Hepatocyte (in vitro differentiated cells): Measurements from ENCODE around the gene PIBF1. TPM values are rescaled to one million over a fixed set of nuclear protein-coding genes. Genes with fewer than 3 reads are reported as not detected.
A peak's percentile ranks its signal among the peaks of the same experiment; 100 is the strongest.

Source experiments
- DNase-seq: peaks from one replicate; pipeline ENCODE4 v3.0.0-alpha.2; 2016; ENCODE audit warnings: low spot score
- H2AFZ ChIP-seq: fragments of 200-600 bp; sonication (generic); 2 replicates; pipeline ENCODE4 v1.6.0; 2016; ENCODE audit warnings: antibody characterized with exemption, mild to moderate bottlenecking
- H3K27ac ChIP-seq: fragments of 200-600 bp; sonication (generic); 2 replicates; pipeline ENCODE4 v1.5.1; 2016; ENCODE audit warnings: mild to moderate bottlenecking
- H3K27me3 ChIP-seq: fragments of 200-600 bp; sonication (generic); 2 replicates; pipeline ENCODE4 v1.6.1; 2016
- H3K36me3 ChIP-seq: fragments of 200-600 bp; sonication (generic); replicated peaks from 2 replicates; pipeline ENCODE4 v1.5.1; 2016; ENCODE audit warnings: low read depth; ENCODE audit not compliant: insufficient read depth
- H3K4me1 ChIP-seq: fragments of 200-600 bp; sonication (generic); 2 replicates; pipeline ENCODE4 v1.5.1; 2016; ENCODE audit warnings: mild to moderate bottlenecking, moderate library complexity; ENCODE audit not compliant: insufficient read depth
- H3K4me2 ChIP-seq: fragments of 200-600 bp; sonication (generic); 2 replicates; pipeline ENCODE4 v1.6.0; 2016
- H3K4me3 ChIP-seq: fragments of 200-600 bp; sonication (generic); 2 replicates; pipeline ENCODE4 v1.5.1; 2016; ENCODE audit warnings: mild to moderate bottlenecking
- H3K79me2 ChIP-seq: fragments of 200-600 bp; sonication (generic); 2 replicates; pipeline ENCODE4 v1.6.0; 2017; ENCODE audit warnings: mild to moderate bottlenecking
- H3K9me2 ChIP-seq: fragments of 200-600 bp; sonication (generic); replicated peaks from 2 replicates; pipeline ENCODE4 v1.6.0; 2017; ENCODE audit warnings: mild to moderate bottlenecking; ENCODE audit not compliant: insufficient read depth
- H3K9me3 ChIP-seq: fragments of 200-600 bp; sonication (generic); 2 replicates; pipeline ENCODE4 v1.5.1; 2016; ENCODE audit warnings: low read depth, mild to moderate bottlenecking
- H4K20me1 ChIP-seq: fragments of 200-600 bp; sonication (generic); 2 replicates; pipeline ENCODE4 v1.6.0; 2016; ENCODE audit warnings: mild to moderate bottlenecking; ENCODE audit not compliant: insufficient read depth, poor library complexity, severe bottlenecking
- CTCF ChIP-seq: fragments of 200-600 bp; sonication (generic); IDR thresholded peaks from 2 replicates; pipeline ENCODE4 v1.5.1; 2016; ENCODE audit warnings: antibody characterized with exemption, mild to moderate bottlenecking; ENCODE audit not compliant: poor library complexity
- EZH2 ChIP-seq: fragments of 200-600 bp; sonication (generic); IDR thresholded peaks from 2 replicates; pipeline ENCODE4 v1.6.1; 2016; ENCODE audit warnings: antibody characterized with exemption, mild to moderate bottlenecking, borderline replicate concordance
- EZH2phosphoT487 ChIP-seq: fragments of 200-600 bp; sonication (generic); IDR thresholded peaks from one replicate; pipeline ENCODE4 v1.6.1; 2018; ENCODE audit warnings: antibody characterized with exemption, mild to moderate bottlenecking, low read depth, moderate library complexity; ENCODE audit not compliant: unreplicated experiment, severe bottlenecking
- WGBS: methylation state at CpG from one replicate; pipeline ENCODE4 v1.1.6; 2016; ENCODE audit warnings: low lambda C conversion rate; ENCODE audit errors: missing lambda C conversion rate; 5-methylcytosine and 5-hydroxymethylcytosine counted together
- polyA plus RNA-seq: library from polyadenylated mRNA; unstranded; fragments of >200 nt; fragmentation: Nextera tagmentation; extraction: Ambion mirVana; gene quantifications from 2 replicates; pipeline ENCODE4 v1.2.1, GENCODE V29; 2016
- total RNA-seq: library from RNA; depleted of rRNA; stranded (reverse); fragments of >200 nt; gene quantifications from 2 replicates; pipeline ENCODE4 v1.2.3, GENCODE V29; 2014

Gene PIBF1
- total and polyA plus RNA-seq, 2 experiments from 2014 or later: 13.1 to 24.5 TPM

DNA sequence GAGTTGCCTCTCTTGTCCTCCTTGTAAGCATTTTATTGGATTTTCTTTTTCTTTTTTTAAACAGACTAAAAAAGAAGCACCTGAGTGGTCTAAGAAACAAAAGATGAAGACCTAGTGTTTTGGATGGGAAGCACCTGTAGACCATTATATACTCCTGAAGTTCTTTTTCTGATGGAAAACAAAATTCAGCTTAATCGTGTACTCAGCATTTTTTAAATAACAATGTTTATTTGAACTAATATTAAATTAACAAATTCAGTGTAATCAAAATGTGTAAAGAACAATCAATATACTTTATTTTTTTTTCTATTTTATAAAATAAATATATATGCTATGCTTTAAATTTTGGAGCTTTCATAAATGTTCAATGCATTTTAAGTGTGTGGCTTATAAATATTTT lies 233.9 kb downstream of the PIBF1 start:
- 90% methylated on average over 1 of the region's 1 CpG for WGBS
- no peak for DNase-seq
- Histone ChIP-seq H4K20me1 (no peaks in the 10 kb centered on the region), H3K9me3 (no peaks in the 10 kb centered on the region), H3K4me1 (peaks cover 5% of the 10 kb centered on the region), H3K27ac (no peak overlapping the region), H2AFZ (no peak overlapping the region), H3K4me3 (no peak overlapping the region), H3K4me2 (no peak overlapping the region), H3K27me3 (no peaks in the 10 kb centered on the region), H3K79me2 (no peaks in the 10 kb centered on the region), H3K36me3 (no peaks in the 10 kb centered on the region), H3K9me2 (no peaks in the 10 kb centered on the region)
- TF ChIP-seq EZH2phosphoT487 (no peak), CTCF (no peak), EZH2 (no peak)

DNA sequence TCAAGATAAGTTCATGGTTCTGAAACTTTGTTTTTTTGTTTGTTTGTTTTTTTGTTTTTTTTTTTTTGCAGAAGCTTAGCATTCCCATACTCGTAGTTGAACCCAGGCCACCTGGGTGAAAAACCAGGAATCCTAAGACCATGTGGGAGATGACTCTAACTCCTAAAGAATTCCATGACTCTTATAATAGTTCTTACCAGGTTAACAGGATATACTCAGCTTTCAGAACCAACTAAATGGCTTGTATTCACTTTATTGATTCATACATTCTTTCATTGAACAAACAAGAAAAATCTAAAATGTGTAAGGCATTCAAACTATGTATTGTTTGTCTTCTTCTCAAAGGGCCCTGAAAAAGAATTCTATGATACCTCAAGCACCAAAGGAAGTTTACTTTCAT lies 236.4 kb downstream of the PIBF1 start:
- H4K20me1 ChIP-seq: no peaks in the 10 kb centered on the region
- WGBS: 100% methylated on average over 1 of the region's 1 CpG
- no peak for TF ChIP-seq CTCF
- TF ChIP-seq EZH2phosphoT487: no peak
- no peak for TF ChIP-seq EZH2
- H3K4me2 ChIP-seq: no peak overlapping the region
- H3K9me2 ChIP-seq: no peaks in the 10 kb centered on the region
- no peaks in the 10 kb centered on the region for H3K27me3 ChIP-seq
- H2AFZ ChIP-seq: no peak overlapping the region
- DNase-seq: no peak
- H3K4me3 ChIP-seq: no peak overlapping the region
- H3K4me1 ChIP-seq: no peaks in the 10 kb centered on the region
- H3K27ac ChIP-seq: no peak overlapping the region
- H3K79me2 ChIP-seq: no peaks in the 10 kb centered on the region
- H3K9me3 ChIP-seq: no peaks in the 10 kb centered on the region
- H3K36me3 ChIP-seq: no peaks in the 10 kb centered on the region

- H4K20me1 ChIP-seq: no peaks in the 10 kb centered on the region
- H3K4me3 ChIP-seq: no peak overlapping the region
- no peaks in the 10 kb centered on the region for H3K9me3 ChIP-seq
- H3K27me3 ChIP-seq: no peaks in the 10 kb centered on the region
- TF ChIP-seq CTCF: no peak
- no peak for TF ChIP-seq EZH2phosphoT487
- no peak for TF ChIP-seq EZH2
- DNase-seq: peak; percentile 14
- 80% methylated on average over 5 of the region's 5 CpGs for WGBS
- H3K9me2 ChIP-seq: no peaks in the 10 kb centered on the region
- no peak overlapping the region for H3K27ac ChIP-seq
- no peak overlapping the region for H2AFZ ChIP-seq
- H3K4me1 ChIP-seq: no peaks in the 10 kb centered on the region
- no peak overlapping the region for H3K4me2 ChIP-seq
- H3K79me2 ChIP-seq: no peaks in the 10 kb centered on the region
- H3K36me3 ChIP-seq: no peaks in the 10 kb centered on the region
Measured at GRCh38 chr13:73025217-73026012, 243.5 kb downstream of the PIBF1 start.
